ENCODE measurements around the gene DPH6. TPM values are rescaled to one million over a fixed set of nuclear protein-coding genes. Genes with fewer than 3 reads are reported as not detected.
A peak's percentile ranks its signal among the peaks of the same experiment; 100 is the strongest.

The DPH6 gene
- total RNA-seq, 1 experiment from 2014 or later, result 25.7 TPM

DNA sequence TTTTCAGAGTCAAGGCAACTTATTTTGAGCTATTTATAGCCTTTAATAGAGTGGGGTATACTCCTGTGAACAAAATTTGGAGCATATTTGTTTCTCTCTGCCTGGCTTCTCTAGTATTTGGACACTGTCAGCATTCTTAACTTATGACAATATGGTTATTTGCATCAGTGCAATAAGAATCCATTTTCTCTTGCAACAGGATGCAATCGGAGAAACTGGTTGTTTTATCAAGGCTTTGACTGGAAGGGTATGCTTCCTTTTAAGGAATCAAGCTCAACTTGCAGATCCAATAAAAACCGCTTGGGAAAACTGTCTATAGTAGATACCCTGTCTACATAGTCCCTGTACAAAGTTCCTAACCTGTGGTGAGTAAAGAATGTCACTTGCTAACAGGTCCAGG lies 106.7 kb downstream of the DPH6 start:
- no peak for TF ChIP-seq EZH2 (IDR thresholded peaks at IDR 0.05; ENCODE audit: borderline replicate concordance, low read depth, low read length, poor library complexity, severe bottlenecking)
- TF ChIP-seq, protein P1, sequence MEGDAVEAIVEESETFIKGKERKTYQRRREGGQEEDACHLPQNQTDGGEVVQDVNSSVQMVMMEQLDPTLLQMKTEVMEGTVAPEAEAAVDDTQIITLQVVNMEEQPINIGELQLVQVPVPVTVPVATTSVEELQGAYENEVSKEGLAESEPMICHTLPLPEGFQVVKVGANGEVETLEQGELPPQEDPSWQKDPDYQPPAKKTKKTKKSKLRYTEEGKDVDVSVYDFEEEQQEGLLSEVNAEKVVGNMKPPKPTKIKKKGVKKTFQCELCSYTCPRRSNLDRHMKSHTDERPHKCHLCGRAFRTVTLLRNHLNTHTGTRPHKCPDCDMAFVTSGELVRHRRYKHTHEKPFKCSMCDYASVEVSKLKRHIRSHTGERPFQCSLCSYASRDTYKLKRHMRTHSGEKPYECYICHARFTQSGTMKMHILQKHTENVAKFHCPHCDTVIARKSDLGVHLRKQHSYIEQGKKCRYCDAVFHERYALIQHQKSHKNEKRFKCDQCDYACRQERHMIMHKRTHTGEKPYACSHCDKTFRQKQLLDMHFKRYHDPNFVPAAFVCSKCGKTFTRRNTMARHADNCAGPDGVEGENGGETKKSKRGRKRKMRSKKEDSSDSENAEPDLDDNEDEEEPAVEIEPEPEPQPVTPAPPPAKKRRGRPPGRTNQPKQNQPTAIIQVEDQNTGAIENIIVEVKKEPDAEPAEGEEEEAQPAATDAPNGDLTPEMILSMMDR (conservative IDR thresholded peaks at IDR 0.05; ENCODE audit: low read depth, low read length), result no peak
- Histone ChIP-seq H3K27me3 (replicated peaks; ENCODE audit: insufficient read depth, low read depth, low read length, poor library complexity) (no peaks in the 10 kb centered on the region), H3K36me3 (ENCODE audit: insufficient read depth, low read length, poor library complexity, severe bottlenecking) (no peaks in the 10 kb centered on the region), H3K4me3 (ENCODE audit: low read depth, low read length, poor library complexity, severe bottlenecking) (no peak overlapping the region), H3K4me1 (ENCODE audit: insufficient read depth, low read length, poor library complexity, severe bottlenecking) (no peaks in the 10 kb centered on the region), H3K27ac (ENCODE audit: low read depth, low read length, poor library complexity, severe bottlenecking) (no peak overlapping the region), H3K9me3 (ENCODE audit: low read depth, low read length, poor library complexity, severe bottlenecking) (no peaks in the 10 kb centered on the region)
- BruUV-seq (replicated peaks), result no TSS peak
- POLR2A ChIA-PET (ENCODE audit: low non-redundant PET), result no interaction called here
- intact Hi-C loops (cut with micrococcal nuclease; ENCODE audit: unreplicated experiment), result loop anchor here (1.0 to 10.0 kb wide), 2 partner anchors 64 to 146 kb away; no protein-coding TSS in a partner anchor
- DNase-seq (ENCODE audit: low spot score), result no peak
- CTCF ChIA-PET, result interaction anchor here (1.1 kb wide), 1 partner anchor 138 kb away, joined by 3 read pairs; no protein-coding TSS in a partner anchor

DNA sequence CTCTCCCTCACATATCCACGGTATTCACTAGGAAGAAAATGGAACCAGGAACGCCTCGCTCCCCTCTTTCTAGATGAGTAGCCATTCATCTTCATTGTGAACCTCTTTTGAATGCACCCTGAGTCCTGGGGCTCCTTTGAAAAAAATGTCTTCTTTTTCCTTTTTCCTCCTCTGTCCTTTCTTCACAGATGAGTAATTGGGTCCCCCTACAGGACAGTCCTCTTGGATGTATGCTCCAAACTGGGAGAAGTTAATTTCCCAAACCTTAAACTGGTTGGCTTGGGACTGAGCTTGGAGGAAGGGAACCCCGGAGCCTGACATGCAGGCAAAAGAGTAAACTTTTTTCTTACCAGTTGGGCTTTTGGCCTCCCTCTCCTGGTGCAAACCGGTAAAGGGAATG lies 108.8 kb downstream of the DPH6 start:
- intact Hi-C loops (cut with micrococcal nuclease; ENCODE audit: unreplicated experiment), result loop anchor here (10.0 kb wide), 1 partner anchor 62 kb away; no protein-coding TSS in a partner anchor
- CTCF ChIA-PET, result no interaction called here
- POLR2A ChIA-PET (ENCODE audit: low non-redundant PET), result interaction anchor here (0.6 kb wide), 1 partner anchor 43 kb away, joined by 3 read pairs; no protein-coding TSS in a partner anchor
- BruUV-seq (replicated peaks), result no TSS peak
- H3K36me3 ChIP-seq (ENCODE audit: insufficient read depth, low read length, poor library complexity, severe bottlenecking), result no peaks in the 10 kb centered on the region
- no peaks in the 10 kb centered on the region for H3K4me1 ChIP-seq (ENCODE audit: insufficient read depth, low read length, poor library complexity, severe bottlenecking)
- no peaks in the 10 kb centered on the region for H3K27me3 ChIP-seq (replicated peaks; ENCODE audit: insufficient read depth, low read depth, low read length, poor library complexity)
- no peaks in the 10 kb centered on the region for H3K9me3 ChIP-seq (ENCODE audit: low read depth, low read length, poor library complexity, severe bottlenecking)
- no peak overlapping the region for H3K27ac ChIP-seq (ENCODE audit: low read depth, low read length, poor library complexity, severe bottlenecking)
- H3K4me3 ChIP-seq (ENCODE audit: low read depth, low read length, poor library complexity, severe bottlenecking), result no peak overlapping the region
- DNase-seq (ENCODE audit: low spot score), result peak; percentile 16
- no peak for TF ChIP-seq EZH2 (IDR thresholded peaks at IDR 0.05; ENCODE audit: borderline replicate concordance, low read depth, low read length, poor library complexity, severe bottlenecking)
- TF ChIP-seq, protein P1 (conservative IDR thresholded peaks at IDR 0.05; ENCODE audit: low read depth, low read length), result peak; percentile 27; the same call in 1 of the 2 replicates

DNA sequence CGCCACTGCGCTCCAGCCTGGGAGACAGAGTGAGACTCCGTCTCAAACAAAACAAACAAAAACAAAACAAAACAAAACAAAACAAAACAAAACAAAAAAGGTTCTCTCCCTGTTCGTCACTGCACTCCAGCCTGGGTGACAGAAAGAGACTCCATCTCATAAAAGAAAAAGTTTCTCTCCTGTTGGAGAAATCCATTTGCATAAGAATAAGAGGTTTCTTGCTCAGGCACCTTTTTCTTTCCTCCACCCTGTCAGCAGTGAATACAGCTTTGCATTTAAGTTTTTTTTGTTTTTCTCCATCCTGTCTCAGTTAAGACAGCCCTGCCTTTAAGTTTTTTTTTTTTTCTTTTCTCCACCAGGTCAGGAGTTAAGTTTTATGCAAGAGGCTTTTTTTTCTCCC lies 109.5 kb downstream of the DPH6 start:
- no peaks in the 10 kb centered on the region for H3K4me1 ChIP-seq (ENCODE audit: insufficient read depth, low read length, poor library complexity, severe bottlenecking)
- no peak overlapping the region for H3K27ac ChIP-seq (ENCODE audit: low read depth, low read length, poor library complexity, severe bottlenecking)
- H3K27me3 ChIP-seq (replicated peaks; ENCODE audit: insufficient read depth, low read depth, low read length, poor library complexity), result no peaks in the 10 kb centered on the region
- no peaks in the 10 kb centered on the region for H3K9me3 ChIP-seq (ENCODE audit: low read depth, low read length, poor library complexity, severe bottlenecking)
- no TSS peak for BruUV-seq (replicated peaks)
- ChIA-PET CTCF (no interaction called here), POLR2A (ENCODE audit: low non-redundant PET) (interaction anchor here (0.6 kb wide), 1 partner anchor 42 kb away, joined by 3 read pairs; no protein-coding TSS in a partner anchor)
- intact Hi-C loops (cut with micrococcal nuclease; ENCODE audit: unreplicated experiment), result loop anchor here (10.0 kb wide), 1 partner anchor 62 kb away; no protein-coding TSS in a partner anchor
- DNase-seq (ENCODE audit: low spot score), result no peak
- no peaks in the 10 kb centered on the region for H3K36me3 ChIP-seq (ENCODE audit: insufficient read depth, low read length, poor library complexity, severe bottlenecking)
- no peak overlapping the region for H3K4me3 ChIP-seq (ENCODE audit: low read depth, low read length, poor library complexity, severe bottlenecking)
- TF ChIP-seq, protein P1 (conservative IDR thresholded peaks at IDR 0.05; ENCODE audit: low read depth, low read length), result no peak
- no peak for TF ChIP-seq EZH2 (IDR thresholded peaks at IDR 0.05; ENCODE audit: borderline replicate concordance, low read depth, low read length, poor library complexity, severe bottlenecking)

All from A673 (cell line).